Stimulated activated CD4-positive, alpha-beta T cell treated with anti-CD3 and anti-CD28 coated beads, Interleukin-2, amount 100 ng/mL, for 48 hours (primary cell): ENCODE measurements around the gene SPECC1.
"Not testable (repeated sequence)": the region's sequence is repeated elsewhere in the genome, so short reads cannot be mapped to it uniquely, and the experiment has no call there.

Experiments used
- DNase-seq, 2 donors: peaks; one replicate each; pipeline ENCODE4 v3.0.0-alpha.2; 2020

The SPECC1 gene

GRCh38 chr17:20351405-20351804 is 342.2 kb downstream of the SPECC1 start:
- not testable (repeated sequence) for DNase-seq

DNA sequence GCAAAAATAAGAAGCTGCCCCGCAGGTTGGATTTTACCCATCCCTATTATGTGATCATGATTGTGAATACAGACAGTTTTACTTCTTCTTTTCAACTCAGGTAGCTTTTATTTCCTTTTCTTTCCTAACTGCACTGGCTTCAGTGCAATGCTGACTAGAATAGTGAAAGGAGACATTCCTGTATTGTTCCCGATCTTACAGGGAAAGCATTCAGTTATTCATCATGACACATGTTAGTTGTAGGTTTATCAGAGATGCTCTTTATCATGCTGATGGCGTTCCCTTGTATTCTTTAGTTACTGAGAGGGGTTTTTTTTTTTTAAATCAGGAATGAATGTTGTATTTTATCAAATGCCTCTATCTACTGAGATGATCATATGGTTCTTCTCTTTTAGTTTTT is 343.4 kb downstream of the SPECC1 start:
- not testable (repeated sequence) for DNase-seq

DNA sequence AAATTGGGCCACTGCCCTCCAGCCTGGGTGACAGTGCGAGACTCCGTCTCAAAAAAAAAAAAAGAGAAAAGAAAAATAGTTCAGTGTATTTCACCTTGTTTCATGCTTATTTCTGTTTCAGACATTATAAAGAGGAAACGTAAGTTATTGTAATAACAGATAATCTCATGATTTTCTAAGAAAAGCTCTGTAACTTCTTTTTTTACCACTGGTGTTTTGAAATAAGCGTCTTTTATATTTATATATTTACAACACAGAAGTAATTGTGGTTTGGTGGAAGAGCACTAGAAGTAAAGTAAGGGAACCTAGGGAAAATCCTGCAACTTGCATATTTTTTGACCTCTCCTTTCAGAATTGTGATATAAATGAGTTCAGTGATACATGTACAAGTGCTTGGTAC is 354.7 kb downstream of the SPECC1 start:
- not testable (repeated sequence) for DNase-seq
